HG02870 (cell line): ENCODE results near the gene HES2.
"Not testable (repeated sequence)": the region's sequence is repeated elsewhere in the genome, so short reads cannot be mapped to it uniquely, and the experiment has no call there.

Experiments
- ATAC-seq: cut with Tn5 transposase; IDR thresholded peaks from one replicate; pipeline ENCODE4 v1.9.1; 2021; ENCODE audit warnings: mild to moderate bottlenecking, moderate library complexity; ENCODE audit not compliant: unreplicated experiment

The HES2 gene

GRCh38 chr1:6419397-6419803, 319 bp downstream of the HES2 start:
- no peak for ATAC-seq

GRCh38 chr1:6418668-6419396, 887 bp downstream of the HES2 start:
- ATAC-seq, result no peak

- no peak for ATAC-seq
Observed at GRCh38 chr1:6417961-6418667, 1.6 kb downstream of the HES2 start.

GRCh38 chr1:6416906-6417305, 2.8 kb downstream of the HES2 start:
- no peak for ATAC-seq

GRCh38 chr1:6416295-6416656, 3.4 kb downstream of the HES2 start:
- no peak for ATAC-seq

GRCh38 chr1:6414881-6415626, 4.7 kb downstream of the HES2 start:
- ATAC-seq, result no peak

GRCh38 chr1:6414443-6414844, 5.3 kb downstream of the HES2 start:
- peak; percentile 85 for ATAC-seq

- ATAC-seq, result no peak
Observed at GRCh38 chr1:6412896-6413295, 6.8 kb downstream of the HES2 start.

- no peak for ATAC-seq
Observed at GRCh38 chr1:6410248-6410893, 9.3 kb downstream of the HES2 start.

- no peak for ATAC-seq
Observed at GRCh38 chr1:6409733-6410132, 10.0 kb downstream of the HES2 start.

GRCh38 chr1:6409053-6409452, 10.7 kb downstream of the HES2 start:
- no peak for ATAC-seq

- ATAC-seq, result no peak
Observed at GRCh38 chr1:6408023-6408422, 11.7 kb downstream of the HES2 start.

GRCh38 chr1:6401673-6402072, 18.0 kb downstream of the HES2 start:
- ATAC-seq, result no peak

GRCh38 chr1:6399294-6399693, 20.4 kb downstream of the HES2 start:
- ATAC-seq, result no peak

- ATAC-seq, result no peak
Observed at GRCh38 chr1:6397844-6398441, 21.8 kb downstream of the HES2 start.

GRCh38 chr1:6396998-6397397, 22.7 kb downstream of the HES2 start:
- ATAC-seq, result no peak

- ATAC-seq, result not testable (repeated sequence)
Observed at GRCh38 chr1:6395781-6396244, 23.9 kb downstream of the HES2 start.

GRCh38 chr1:6395130-6395529, 24.6 kb downstream of the HES2 start:
- not testable (repeated sequence) for ATAC-seq

GRCh38 chr1:6393400-6394187, 26.1 kb downstream of the HES2 start, which contains the start of gene ACOT7:
TSS of gene ACOT7 (minus strand) at chr1:6393767. CDS start at chr1:6393399, 368 bp downstream.
- ATAC-seq, result peak; percentile 76
